Putamen (tissue), 1 donor: ENCODE results near the gene LRBA.

Experiments used
- DNase-seq: peaks from one replicate; pipeline ENCODE4 v3.0.0-alpha.2; 2016; ENCODE audit warnings: low spot score

Gene LRBA

GRCh38 chr4:150242820-150243458 is 772.1 kb downstream of the LRBA start:
- peak; percentile 23 for DNase-seq

GRCh38 chr4:150240011-150240410 is 775.1 kb downstream of the LRBA start:
- DNase-seq, result no peak

- DNase-seq, result no peak
These were observed 776.5 kb downstream of the LRBA start for GRCh38 chr4:150238591-150238990.

GRCh38 chr4:150237110-150237872 is 777.8 kb downstream of the LRBA start:
- no peak for DNase-seq

GRCh38 chr4:150236626-150237025 is 778.5 kb downstream of the LRBA start:
- no peak for DNase-seq

- no peak for DNase-seq
These were observed 779.2 kb downstream of the LRBA start for GRCh38 chr4:150235808-150236271.

GRCh38 chr4:150235317-150235716 is 779.8 kb downstream of the LRBA start:
- DNase-seq, result no peak

GRCh38 chr4:150234246-150234645 is 780.8 kb downstream of the LRBA start:
- no peak for DNase-seq

GRCh38 chr4:150232029-150232428 is 783.1 kb downstream of the LRBA start:
- no peak for DNase-seq

GRCh38 chr4:150231107-150231770 is 783.8 kb downstream of the LRBA start:
- no peak for DNase-seq

GRCh38 chr4:150230561-150230960 is 784.5 kb downstream of the LRBA start:
- no peak for DNase-seq

- no peak for DNase-seq
These were observed 785.6 kb downstream of the LRBA start for GRCh38 chr4:150229520-150229919.

GRCh38 chr4:150224896-150225591 is 790.0 kb downstream of the LRBA start:
- DNase-seq, result no peak

GRCh38 chr4:150219841-150220240 is 795.2 kb downstream of the LRBA start:
- DNase-seq, result no peak

GRCh38 chr4:150218447-150218846 is 796.6 kb downstream of the LRBA start:
- no peak for DNase-seq

- no peak for DNase-seq
These were observed 797.3 kb downstream of the LRBA start for GRCh38 chr4:150217808-150218207.

- DNase-seq, result peak; percentile 80
These were observed 797.9 kb downstream of the LRBA start for GRCh38 chr4:150217192-150217591.

GRCh38 chr4:150216726-150217125 is 798.4 kb downstream of the LRBA start:
- DNase-seq, result peak; percentile 88

- DNase-seq, result no peak
These were observed 799.5 kb downstream of the LRBA start for GRCh38 chr4:150215601-150216000.
